Lower leg skin (tissue), 3 donors: ENCODE measurements around the gene HS6ST1.

Experiments used
- POLR2A ChIP-seq, 2 donors: fragments of 450-650 bp; IDR thresholded peaks; one replicate each; pipeline ENCODE4 v1.6.1; 2016 to 2017; ENCODE audit warnings: antibody characterized with exemption in 2 of 2, mild to moderate bottlenecking in 1 of 2, moderate library complexity in 1 of 2
- TF ChIP-seq, protein P1 (sequence below), 3 donors: fragments of 450-650 bp; IDR thresholded peaks; one replicate each; pipeline ENCODE4 v1.5.1; 2016; ENCODE audit warnings: antibody characterized with exemption in 3 of 3, mild to moderate bottlenecking in 3 of 3, moderate library complexity in 2 of 3

GRCh38 chr2:128298286-128298685 is 20.4 kb downstream of the HS6ST1 start:
- TF ChIP-seq, protein P1, sequence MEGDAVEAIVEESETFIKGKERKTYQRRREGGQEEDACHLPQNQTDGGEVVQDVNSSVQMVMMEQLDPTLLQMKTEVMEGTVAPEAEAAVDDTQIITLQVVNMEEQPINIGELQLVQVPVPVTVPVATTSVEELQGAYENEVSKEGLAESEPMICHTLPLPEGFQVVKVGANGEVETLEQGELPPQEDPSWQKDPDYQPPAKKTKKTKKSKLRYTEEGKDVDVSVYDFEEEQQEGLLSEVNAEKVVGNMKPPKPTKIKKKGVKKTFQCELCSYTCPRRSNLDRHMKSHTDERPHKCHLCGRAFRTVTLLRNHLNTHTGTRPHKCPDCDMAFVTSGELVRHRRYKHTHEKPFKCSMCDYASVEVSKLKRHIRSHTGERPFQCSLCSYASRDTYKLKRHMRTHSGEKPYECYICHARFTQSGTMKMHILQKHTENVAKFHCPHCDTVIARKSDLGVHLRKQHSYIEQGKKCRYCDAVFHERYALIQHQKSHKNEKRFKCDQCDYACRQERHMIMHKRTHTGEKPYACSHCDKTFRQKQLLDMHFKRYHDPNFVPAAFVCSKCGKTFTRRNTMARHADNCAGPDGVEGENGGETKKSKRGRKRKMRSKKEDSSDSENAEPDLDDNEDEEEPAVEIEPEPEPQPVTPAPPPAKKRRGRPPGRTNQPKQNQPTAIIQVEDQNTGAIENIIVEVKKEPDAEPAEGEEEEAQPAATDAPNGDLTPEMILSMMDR (IDR thresholded peaks at IDR 0.05): no peak
- no peak for TF ChIP-seq POLR2A (IDR thresholded peaks at IDR 0.05)
